ENCODE measurements around the gene TMEM156. TPM values are rescaled to one million over a fixed set of nuclear protein-coding genes. Genes with fewer than 3 reads are reported as not detected.

Gene TMEM156
- total RNA-seq, 1 donor from 2014 or later, result not detected

DNA sequence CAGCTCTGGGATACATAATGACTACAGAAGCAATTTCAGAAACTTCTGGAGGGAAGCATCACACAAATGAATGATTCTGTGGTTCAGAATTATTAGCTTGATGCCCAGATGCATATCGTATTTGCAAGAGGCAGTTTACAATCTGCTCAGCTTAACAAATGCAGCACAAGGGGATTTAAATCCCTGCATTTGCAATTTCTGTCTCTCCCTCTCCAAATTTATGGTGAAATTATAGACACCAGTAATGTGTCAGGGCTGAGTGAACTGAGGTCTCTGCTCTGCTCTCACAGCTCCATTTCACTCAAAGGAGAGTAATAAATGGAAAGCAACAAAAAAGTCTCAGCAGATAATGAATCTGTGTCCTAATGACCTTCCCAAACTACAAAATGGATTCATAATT, 80.2 kb downstream of the TMEM156 start:
- Histone ChIP-seq H3K4me3 (no peak overlapping the region), H3K9me3 (no peaks in the 10 kb centered on the region), H3K27me3 (no peaks in the 10 kb centered on the region), H3K4me1 (peaks cover 24% of the 10 kb centered on the region), H3K36me3 (no peaks in the 10 kb centered on the region), H3K27ac (no peak overlapping the region)
- DNase-seq (ENCODE audit: extremely low spot score in 2 of 2), result no peak
- intact Hi-C loops (cut with DNase I), result no loop called here
- no peak for TF ChIP-seq POLR2AphosphoS5 (IDR thresholded peaks at IDR 0.05; ENCODE audit: insufficient read depth in 1 of 2, low read depth in 1 of 2)
- TF ChIP-seq, protein P1, sequence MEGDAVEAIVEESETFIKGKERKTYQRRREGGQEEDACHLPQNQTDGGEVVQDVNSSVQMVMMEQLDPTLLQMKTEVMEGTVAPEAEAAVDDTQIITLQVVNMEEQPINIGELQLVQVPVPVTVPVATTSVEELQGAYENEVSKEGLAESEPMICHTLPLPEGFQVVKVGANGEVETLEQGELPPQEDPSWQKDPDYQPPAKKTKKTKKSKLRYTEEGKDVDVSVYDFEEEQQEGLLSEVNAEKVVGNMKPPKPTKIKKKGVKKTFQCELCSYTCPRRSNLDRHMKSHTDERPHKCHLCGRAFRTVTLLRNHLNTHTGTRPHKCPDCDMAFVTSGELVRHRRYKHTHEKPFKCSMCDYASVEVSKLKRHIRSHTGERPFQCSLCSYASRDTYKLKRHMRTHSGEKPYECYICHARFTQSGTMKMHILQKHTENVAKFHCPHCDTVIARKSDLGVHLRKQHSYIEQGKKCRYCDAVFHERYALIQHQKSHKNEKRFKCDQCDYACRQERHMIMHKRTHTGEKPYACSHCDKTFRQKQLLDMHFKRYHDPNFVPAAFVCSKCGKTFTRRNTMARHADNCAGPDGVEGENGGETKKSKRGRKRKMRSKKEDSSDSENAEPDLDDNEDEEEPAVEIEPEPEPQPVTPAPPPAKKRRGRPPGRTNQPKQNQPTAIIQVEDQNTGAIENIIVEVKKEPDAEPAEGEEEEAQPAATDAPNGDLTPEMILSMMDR (IDR thresholded peaks at IDR 0.05), result no peak
- no peak for TF ChIP-seq POLR2A (IDR thresholded peaks at IDR 0.05)

GRCh38 chr4:38951598-38951997, 80.6 kb downstream of the TMEM156 start:
- Histone ChIP-seq H3K4me1 (peaks cover 24% of the 10 kb centered on the region), H3K27ac (no peak overlapping the region)
- intact Hi-C loops (cut with DNase I), result no loop called here

GRCh38 chr4:38950734-38951133, 81.5 kb downstream of the TMEM156 start:
- intact Hi-C loops (cut with DNase I), result no loop called here
- H3K9me3 ChIP-seq, result no peaks in the 10 kb centered on the region
- no peaks in the 10 kb centered on the region for H3K27me3 ChIP-seq
- H3K27ac ChIP-seq, result no peak overlapping the region
- DNase-seq (ENCODE audit: extremely low spot score in 2 of 2), result no peak
- no peaks in the 10 kb centered on the region for H3K36me3 ChIP-seq
- peaks cover 24% of the 10 kb centered on the region for H3K4me1 ChIP-seq
- H3K4me3 ChIP-seq, result no peak overlapping the region
- TF ChIP-seq POLR2AphosphoS5 (IDR thresholded peaks at IDR 0.05; ENCODE audit: insufficient read depth in 1 of 2, low read depth in 1 of 2), result no peak
- TF ChIP-seq, protein P1 (IDR thresholded peaks at IDR 0.05), result no peak
- TF ChIP-seq POLR2A (IDR thresholded peaks at IDR 0.05), result no peak

More at GRCh38 chr4:38951598-38951997, 80.6 kb downstream of the TMEM156 start:
- H3K4me3 ChIP-seq, result no peak overlapping the region
- no peaks in the 10 kb centered on the region for H3K9me3 ChIP-seq
- TF ChIP-seq POLR2A (IDR thresholded peaks at IDR 0.05), result no peak
- TF ChIP-seq, protein P1 (IDR thresholded peaks at IDR 0.05), result no peak
- TF ChIP-seq POLR2AphosphoS5 (IDR thresholded peaks at IDR 0.05; ENCODE audit: insufficient read depth in 1 of 2, low read depth in 1 of 2), result no peak
- DNase-seq (ENCODE audit: extremely low spot score in 2 of 2), result no peak
- no peaks in the 10 kb centered on the region for H3K36me3 ChIP-seq
- H3K27me3 ChIP-seq, result no peaks in the 10 kb centered on the region

- intact Hi-C loops (cut with DNase I), result no loop called here
- Histone ChIP-seq H3K27me3 (no peaks in the 10 kb centered on the region), H3K9me3 (no peaks in the 10 kb centered on the region), H3K27ac (no peak overlapping the region), H3K4me1 (peaks cover 24% of the 10 kb centered on the region), H3K4me3 (no peak overlapping the region), H3K36me3 (peaks cover 0 to 4% of the 10 kb centered on the region in 2 donors)
- no peak for DNase-seq (ENCODE audit: extremely low spot score in 2 of 2)
- TF ChIP-seq, protein P1 (IDR thresholded peaks at IDR 0.05), result no peak
- no peak for TF ChIP-seq POLR2AphosphoS5 (IDR thresholded peaks at IDR 0.05; ENCODE audit: insufficient read depth in 1 of 2, low read depth in 1 of 2)
- no peak for TF ChIP-seq POLR2A (IDR thresholded peaks at IDR 0.05)
Observed at GRCh38 chr4:38950159-38950558, 82.0 kb downstream of the TMEM156 start.

DNA sequence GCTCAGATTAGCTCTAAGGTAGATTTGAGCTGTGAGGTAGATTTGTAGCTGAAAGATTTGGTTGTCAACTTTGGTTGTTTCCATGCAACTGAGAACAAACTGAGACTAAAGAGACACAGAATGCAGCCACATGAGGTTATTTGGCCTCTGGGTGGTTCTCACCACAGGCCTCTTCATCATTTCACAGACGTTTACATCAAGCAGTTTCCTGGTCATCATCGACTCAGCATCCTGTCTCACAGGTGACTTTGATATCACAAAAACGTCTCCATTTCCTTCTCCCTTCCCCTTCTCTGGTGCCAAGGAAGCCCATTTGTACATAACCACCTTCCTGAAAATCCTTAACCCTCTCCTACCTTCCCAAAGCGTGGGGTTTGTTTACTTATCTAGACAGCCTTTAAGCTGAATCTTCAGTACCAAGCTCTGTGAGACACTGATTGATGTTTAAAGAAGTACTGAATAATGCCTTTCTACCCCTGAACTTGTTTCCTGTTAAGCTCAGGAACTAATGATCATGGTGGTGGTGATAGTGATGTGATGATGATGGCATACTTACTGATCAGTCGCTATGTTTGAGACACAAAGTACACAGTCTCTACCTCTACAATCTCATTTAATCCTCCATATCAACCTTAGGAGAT, 82.7 kb downstream of the TMEM156 start:
- Histone ChIP-seq H3K4me1 (peaks cover 24% of the 10 kb centered on the region), H3K27ac (peak overlapping the region; percentile 36), H3K36me3 (peaks cover 0 to 5% of the 10 kb centered on the region in 2 donors), H3K9me3 (no peaks in the 10 kb centered on the region), H3K4me3 (no peak overlapping the region), H3K27me3 (no peaks in the 10 kb centered on the region)
- no peak for DNase-seq (ENCODE audit: extremely low spot score in 2 of 2)
- intact Hi-C loops (cut with DNase I), result no loop called here
- no peak for TF ChIP-seq POLR2A (IDR thresholded peaks at IDR 0.05)
- no peak for TF ChIP-seq POLR2AphosphoS5 (IDR thresholded peaks at IDR 0.05; ENCODE audit: insufficient read depth in 1 of 2, low read depth in 1 of 2)
- TF ChIP-seq, protein P1 (IDR thresholded peaks at IDR 0.05), result no peak

Data from vagina (tissue), 2 donors.